AML-193 (cell line): ENCODE measurements around the gene ALKBH6.
A peak's percentile ranks its signal among the peaks of the same experiment; 100 is the strongest.

Source experiments
- DNase-seq, 2 experiments: peaks; one replicate each; lab custom pipeline; 2025; lab: John Stamatoyannopoulos, UW

Gene ALKBH6

DNA sequence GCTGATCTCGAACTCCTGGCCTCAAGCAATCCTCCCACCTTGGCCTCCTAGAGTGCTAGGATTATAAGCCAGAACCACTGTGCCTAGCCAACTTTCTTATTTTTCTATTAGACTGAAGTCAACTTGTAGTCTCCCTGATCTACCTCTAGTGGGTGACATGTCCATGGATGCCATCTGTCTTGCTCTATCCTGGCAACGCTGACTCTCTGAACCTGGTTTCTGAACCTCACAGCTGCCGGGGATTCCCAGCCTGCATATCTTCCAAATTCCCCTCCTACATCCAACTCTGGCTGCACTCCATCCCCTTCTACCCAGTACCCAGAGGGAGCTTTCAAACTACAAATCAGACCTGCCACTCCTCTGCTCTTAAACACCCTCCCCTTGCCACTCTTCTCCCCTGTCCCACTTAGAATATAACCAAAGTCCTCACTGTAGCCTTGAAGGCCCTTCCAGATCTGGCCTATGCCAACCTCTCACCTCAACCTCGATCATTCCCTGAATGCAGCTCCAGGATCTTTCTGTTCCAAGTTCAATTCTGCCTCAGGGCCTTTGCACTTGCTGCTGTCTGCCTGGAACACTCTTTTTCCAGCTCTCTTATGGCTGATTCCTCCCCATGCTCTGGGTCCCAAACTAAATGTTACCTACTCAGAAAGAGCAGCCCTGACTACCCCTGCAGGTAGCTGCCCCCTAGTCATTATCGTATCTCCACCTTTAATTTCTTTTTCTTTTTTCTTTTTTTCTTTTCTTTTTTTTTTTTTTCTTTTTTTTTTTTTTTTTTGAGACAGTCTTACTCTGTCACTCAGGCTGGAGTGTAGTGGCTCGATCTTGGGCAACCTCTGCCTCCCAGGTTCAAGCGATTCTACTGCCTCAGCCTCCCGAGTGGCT lies 16.5 kb upstream of the ALKBH6 start:
- no peak for DNase-seq

DNA sequence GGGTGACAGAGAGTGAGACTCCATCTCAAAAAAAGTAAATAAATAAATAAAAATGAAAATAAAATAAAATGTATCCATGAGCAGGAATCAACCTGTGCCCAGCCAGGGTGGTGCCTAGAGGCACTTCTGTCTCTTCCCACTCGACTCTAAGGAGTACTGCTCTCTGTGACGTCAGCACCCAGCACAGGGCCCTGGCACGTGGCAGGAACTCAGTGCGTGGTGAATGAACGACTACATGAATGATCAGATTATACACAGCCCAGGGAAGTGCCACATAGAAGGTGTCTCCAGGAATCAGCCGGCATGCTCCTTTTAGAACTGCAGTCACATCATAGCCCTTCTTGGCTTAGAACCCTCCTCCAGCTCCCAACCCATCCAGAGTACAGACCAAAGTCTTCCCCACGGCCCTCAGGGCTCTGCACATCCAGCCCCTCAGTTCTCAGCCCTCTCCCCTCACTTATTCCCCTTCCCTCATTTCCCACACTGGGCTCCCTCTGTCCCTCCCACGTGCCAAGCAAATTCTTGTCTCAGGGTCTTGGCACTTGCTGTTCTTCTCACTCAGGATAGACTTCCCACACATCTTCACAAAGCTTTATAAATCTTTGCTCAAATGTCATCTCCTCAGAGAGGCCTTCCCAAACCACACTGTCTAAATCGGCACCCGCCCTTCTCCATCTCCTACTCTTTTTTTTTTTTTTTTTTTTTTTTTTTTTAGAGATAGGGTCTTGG lies 14.5 kb upstream of the ALKBH6 start:
- DNase-seq = no peak

DNA sequence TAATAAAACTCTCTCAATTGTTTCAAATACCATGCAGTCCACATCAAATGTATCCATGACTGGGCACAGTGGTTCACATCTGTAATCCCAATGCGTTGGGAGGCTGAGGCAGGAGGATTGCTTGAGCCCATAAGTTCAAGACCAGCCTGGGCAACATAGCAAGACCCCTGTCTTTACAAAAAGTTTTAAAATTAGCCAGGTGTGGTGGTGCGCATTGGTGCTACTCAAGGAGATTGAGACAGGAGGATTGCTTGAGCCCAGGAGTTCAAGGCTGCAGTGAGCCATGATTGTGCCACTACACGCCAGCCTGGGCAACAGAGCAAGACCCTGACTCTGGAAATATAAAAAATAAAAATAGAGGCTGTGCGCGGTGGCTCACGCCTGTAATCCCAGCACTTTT lies 13.7 kb upstream of the ALKBH6 start:
- no peak for DNase-seq

DNA sequence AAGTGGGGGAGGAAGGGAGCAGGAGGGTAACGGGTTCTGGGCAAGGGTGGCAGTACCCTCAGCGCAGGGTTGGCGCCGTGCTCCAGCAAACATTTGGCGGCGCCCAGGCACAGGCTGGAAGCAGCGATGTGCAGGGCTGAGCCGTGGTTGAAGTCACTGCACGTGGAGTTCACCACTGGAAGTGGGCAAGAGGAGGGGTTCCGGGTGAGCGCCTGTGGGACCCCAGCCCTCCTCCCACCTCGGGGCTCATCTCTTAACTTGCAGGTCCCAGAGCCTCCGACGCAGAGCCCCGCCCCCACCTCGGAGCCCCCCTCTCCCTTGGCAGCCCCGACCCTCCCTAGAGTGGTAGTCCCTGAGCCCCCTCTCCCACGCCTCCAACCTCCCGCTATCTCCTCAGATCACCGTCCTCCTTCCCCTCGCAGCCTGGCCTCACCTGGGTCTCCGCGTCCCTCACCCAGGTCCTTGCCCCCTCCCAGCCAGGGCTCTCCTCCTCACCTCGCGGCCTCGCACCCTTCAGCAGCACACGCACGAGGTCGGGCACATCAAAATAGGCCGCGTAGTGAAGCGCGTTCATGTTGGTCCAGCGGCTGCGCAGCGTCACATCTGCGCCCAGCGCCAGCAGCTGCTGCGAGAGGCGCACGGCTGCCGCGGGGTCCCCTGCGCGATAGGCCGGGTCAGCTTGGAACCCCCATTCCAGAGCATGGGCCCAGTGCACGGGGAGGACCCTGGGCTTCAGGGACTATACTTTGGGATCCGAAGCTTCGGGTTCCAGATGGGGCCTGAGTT lies 12.3 kb upstream of the ALKBH6 start:
- DNase-seq = no peak

DNA sequence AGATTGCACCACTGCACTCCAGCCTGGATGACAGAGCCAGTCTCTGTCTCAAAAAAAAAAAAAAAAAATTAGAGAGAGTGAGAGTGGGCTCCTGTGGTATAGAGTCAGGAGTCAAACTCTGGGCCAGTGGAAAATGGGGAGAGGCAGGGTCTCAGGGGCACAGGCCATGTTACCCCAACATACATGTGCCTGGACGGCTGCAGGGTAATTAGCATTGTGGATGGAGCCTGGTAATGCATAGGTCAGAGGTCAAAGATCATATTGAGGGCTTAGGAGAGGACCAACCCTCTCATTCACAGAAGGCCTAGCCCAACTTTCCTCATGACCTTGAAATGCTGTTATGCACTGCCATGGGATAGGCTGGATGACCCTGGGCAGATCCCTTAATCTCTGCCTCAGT lies 11.5 kb upstream of the ALKBH6 start:
- DNase-seq = no peak

DNA sequence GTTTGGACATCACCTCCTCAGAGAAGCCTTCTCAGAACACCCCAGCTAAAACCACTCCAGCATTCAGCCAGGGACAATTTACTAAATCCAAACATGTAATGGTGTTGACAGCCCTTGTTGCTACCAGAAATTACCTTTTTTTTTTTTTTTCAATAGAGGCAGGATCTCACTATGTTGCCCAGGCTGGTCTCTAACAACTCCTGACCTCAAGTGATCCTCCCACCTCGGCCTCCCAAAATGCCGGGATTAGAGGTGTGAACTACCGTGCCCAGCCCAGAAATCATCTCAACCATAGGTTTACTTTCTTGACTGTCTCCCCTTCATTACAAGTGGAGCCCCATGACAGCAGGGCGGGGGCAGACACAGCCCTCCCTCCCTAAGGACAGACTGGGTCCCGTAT lies 9.4 kb upstream of the ALKBH6 start:
- DNase-seq = no peak

DNA sequence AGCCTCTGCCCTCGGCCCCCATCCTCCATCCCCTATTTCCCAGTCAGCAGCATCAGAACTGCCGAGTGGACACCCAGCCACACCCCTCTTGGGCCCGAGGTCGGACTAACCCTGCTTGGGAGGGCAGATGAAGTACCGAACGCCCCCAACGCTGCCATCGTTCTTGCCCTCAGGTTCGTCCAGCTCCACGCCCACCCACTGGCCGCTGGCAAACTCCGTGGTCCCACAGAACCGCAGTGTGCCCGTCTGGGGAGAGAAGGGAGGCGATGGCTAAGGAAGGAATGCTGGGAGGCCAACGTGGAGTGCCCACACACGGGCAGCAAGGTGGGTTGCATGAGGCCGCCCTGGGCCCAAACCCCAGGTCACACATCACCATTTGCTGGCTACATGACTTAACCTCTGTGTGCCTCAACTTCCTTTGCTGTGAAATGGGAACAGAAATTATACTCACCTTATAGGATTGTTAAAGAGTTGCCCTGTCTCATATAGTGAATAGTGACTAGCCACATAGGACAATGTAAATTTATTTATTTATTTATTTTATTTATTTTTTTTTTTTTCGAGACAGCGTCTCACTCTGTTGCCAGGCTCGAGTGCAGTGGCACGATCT lies 5.2 kb upstream of the ALKBH6 start:
- no peak for DNase-seq

DNA sequence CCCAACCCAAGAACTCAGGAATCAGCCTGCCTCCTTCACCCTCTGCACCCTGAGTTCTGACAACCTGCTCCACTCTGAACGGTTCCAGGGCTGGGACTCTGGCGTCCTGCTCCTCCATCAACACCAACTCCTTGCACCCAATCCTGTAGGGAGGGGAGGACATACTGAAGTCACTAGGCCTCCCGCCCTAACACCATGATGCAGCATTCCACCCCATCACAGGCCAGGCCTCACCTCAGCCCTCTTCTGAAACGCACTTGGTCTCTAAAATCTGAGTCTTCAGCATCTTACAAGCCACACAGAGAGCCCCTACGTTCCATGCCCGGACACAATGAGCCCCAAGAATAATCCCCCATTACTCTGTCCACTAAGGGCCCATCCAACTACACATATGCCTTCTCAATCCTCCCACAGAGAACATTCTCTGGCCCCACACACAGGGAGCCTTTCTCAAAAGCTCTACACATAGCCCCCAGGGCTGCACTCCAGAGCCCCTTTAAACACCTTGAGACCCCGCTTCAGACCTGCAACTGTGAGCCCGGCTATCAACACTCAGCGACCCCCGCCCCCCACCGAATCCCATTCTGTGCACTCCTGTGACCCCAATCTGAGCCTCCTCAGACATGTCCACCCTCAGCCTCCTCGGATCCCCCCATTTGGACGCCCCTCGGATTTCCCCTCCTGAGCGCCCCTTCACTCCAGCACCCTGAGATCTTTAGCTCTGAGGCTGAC lies 567 bp downstream of the ALKBH6 start:
- no peak for DNase-seq

DNA sequence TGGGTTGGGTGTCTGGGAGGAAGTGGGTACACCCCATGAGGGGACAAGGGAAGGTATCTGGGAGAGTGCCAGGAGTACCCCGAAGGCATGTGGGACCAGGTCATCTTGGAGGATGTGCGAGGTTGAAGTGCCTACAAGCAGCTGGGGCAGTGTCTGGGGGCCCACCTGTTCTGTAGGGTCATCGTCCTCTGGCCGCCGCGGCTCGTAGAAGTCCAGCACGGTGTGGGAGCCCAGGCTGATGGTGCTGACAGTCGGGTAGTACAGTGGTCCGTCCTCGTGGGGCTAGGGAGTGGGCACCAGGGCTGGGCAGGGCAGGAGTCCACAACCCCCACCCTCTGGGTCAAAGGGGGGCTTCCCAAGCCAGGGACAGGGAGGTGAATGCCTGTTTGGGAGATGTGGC lies 3.6 kb downstream of the ALKBH6 start:
- no peak for DNase-seq

DNA sequence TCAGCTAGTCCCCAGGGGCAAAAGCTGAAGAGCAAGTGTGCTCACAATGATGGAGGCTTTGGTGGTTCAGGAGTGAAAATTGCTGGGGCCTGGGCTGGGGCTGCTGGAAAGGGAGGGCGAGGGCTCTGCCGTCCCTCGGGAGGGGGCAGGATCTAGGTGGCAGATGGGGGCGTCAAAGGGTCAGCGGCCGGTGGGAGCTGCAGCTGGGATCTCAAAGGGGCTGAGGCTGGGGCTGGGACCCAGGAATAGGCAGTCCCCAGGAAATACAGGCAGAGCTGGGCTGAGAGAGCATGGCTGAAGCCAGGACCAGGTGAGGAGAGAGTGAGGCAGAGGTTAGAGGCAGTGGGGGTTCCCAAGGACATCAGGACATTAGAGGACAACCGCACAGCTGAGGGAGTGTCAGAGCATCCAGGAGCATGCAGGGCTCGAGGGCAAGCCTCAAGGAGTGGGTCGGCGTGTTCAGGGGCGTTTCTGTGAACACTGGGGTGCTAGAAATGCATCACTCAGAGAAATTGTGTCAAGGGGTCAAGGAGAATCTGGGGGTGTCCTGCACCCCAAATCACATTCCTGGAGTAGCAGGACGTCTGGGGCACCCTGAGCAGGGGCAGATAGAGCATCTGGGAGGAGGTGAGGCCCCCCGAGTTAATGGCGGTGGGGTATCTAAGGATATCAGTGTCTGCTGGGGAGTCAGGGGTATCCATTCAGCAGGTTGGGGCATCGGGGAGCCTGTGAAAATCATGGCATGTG lies 4.2 kb downstream of the ALKBH6 start:
- DNase-seq = no peak

DNA sequence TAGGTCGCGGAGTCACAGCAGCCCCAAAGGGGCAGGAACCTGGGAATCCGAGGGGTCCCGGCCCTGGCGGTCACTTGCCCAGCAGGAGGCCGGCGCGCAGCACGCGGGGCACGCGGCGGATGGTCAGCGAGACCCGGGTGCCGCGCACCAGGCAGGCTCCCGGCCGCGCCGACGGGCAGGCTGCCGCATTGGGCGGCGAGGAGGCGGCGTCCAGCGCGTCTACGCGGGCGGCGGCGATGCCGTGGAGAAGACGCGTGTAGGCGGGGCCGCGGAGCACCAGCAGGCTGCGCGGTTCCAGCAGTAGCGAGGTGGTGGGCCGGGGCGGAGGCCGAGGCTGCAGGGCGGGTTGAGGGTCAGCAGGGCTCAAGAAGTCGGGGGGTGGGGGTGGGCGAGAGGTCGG lies 4.8 kb downstream of the ALKBH6 start:
- no peak for DNase-seq

DNA sequence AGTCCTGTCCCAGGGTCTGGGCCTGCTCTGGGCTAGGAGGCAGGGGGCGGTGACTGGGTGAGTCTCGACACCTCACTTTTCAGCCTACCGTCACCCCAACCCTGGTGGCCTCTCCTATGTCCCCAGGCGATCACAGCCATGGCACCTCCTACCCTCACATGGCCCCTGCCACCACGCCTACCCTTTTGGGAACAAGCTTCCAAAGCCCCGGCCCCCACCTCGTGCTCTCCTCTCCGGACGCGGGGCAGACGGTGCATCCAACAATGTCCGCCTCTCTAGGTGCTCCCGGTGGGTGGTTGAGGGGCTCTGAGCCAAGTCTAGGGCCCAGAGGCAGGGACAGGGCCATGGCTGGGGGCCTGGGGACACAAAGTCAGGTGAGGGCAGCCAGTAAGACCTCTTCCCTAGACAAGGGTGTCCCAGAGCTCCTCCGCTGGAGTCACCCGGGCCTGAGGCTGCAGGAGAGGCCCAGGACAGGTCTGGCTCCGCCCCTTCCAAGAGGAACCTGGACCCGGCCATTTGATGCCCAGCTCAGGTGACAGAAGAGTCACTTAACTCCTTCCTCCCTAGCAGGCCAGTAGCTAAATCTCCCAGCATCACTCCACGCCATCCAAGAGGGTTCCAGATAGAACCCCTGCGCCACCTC lies 5.6 kb downstream of the ALKBH6 start, which contains the start of gene SYNE4:
Gene SYNE4, minus strand, starts transcription at position 478 of the 643 bp plus-strand sequence. Its CDS starts 132 bp downstream, at position 346.
- no peak for DNase-seq

DNA sequence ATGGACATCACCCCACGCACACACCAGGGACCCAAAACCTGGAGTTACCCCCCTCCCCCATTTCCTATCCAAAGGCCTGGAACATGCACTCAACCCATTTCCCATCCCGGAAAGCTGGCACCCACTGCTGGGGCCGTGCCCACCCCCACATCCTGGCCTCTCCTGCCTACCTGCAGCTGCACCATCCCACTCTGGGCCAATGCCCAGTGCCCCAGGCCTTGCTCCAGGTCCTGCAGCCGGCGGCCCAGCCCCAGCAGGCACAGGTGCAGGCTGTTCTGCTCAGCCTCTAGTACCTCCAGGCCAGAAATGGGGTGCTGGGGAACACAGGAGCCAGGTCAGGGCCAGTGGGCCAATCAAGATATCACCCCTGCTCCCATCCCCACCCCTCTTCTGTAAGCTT lies 7.1 kb downstream of the ALKBH6 start:
- DNase-seq = no peak

DNA sequence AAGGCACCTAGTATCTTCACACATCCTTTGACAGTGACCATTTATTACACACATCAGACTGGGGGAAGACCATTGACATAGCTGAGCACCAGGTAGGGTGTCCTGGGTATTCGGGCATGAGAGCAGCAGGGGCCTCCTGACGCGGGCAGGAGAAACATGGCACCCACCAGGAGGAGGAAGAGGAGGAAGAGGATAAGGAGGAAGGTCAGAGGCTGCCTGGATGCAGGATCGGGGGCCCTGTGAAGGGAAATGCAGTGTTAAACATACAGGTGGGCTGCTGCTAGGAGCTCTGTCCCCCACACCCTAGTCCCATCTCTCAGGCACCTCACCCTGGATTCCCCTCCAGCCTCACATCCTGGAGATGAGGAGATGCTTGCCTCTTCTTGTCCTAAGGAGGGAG lies 10.7 kb downstream of the ALKBH6 start:
- DNase-seq = no peak

DNA sequence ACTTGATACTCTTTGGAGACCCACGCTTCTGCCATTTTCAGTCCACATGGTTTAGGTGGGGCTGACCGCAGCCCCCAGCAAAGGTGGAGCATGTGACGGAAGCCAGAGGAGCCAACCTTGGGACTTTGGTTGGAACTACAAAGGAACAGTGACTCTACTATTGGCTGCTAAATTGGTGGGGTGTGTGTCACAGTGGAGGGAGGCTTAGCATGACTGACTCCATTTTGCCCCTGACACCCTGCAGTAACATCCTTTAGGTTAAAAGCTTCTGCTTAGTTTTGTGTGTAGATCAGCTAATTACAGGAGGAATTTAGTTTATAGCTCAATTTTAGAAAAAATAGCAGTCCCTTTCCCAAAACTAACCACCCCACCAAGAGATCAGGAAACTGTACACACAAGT lies 12.4 kb downstream of the ALKBH6 start:
- no peak for DNase-seq

DNA sequence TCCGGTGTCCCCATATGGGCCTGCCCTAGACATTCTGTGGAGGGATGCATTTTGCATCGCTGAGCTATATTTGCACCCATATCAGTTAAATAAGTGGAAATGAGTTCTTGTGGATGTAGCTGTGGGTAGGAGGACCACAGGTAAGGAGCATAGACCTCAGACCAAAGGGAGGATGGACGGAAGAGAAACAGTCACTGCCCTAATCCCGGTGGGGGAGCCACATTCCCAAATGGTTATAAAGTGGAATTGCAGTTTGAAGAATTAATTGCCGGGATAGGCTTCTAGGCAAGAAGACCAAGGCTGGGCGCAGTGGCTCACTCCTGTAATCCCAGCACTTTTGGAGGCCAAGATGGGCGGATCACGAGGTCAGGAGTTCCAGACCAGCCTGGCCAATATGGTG lies 17.2 kb downstream of the ALKBH6 start:
- DNase-seq = no peak

DNA sequence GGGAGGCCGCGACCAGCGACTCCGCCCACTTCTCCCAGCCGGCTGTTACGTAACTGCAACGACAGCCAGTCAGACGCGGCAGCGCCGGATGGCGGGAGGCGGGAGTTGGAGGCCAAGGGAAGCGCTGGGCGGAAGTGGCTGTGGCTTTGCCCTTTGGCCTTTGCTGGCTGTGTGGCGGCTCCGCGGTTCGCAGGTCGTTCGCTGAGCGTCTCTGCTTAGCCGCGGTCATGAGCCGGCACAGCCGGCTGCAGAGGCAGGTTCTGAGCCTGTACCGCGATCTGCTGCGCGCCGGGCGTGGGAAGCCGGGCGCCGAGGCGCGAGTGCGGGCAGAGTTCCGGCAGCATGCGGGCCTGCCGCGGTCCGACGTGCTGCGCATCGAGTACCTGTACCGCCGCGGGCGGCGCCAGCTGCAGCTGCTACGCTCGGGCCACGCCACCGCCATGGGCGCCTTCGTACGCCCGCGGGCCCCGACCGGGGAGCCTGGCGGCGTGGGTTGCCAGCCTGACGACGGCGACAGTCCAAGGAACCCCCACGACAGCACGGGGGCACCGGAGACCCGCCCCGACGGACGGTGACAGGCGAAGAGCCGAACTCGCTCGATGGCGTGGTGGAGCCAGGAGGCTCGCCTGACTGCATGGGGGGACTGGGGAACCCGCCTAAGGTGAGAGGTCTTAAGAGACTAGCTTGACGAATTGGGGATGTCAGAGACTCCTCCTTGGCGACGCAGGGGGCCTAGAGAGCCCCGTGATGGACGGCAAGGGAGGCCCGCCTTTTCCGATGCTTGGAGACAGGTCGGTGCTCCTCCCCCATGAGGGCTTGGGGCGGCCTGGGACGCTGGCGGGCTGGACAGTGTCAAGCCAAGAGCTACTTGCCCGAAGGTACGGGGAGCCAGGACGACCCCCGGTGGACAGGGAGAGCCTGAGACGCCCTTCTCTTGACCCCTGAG lies 18.7 kb downstream of the ALKBH6 start, which contains the start of gene SDHAF1:
Gene SDHAF1, plus strand, starts transcription at position 141 of the 946 bp plus-strand sequence. Its CDS starts 87 bp downstream, at position 228.
- peak; percentile 94 to 96 for DNase-seq

DNA sequence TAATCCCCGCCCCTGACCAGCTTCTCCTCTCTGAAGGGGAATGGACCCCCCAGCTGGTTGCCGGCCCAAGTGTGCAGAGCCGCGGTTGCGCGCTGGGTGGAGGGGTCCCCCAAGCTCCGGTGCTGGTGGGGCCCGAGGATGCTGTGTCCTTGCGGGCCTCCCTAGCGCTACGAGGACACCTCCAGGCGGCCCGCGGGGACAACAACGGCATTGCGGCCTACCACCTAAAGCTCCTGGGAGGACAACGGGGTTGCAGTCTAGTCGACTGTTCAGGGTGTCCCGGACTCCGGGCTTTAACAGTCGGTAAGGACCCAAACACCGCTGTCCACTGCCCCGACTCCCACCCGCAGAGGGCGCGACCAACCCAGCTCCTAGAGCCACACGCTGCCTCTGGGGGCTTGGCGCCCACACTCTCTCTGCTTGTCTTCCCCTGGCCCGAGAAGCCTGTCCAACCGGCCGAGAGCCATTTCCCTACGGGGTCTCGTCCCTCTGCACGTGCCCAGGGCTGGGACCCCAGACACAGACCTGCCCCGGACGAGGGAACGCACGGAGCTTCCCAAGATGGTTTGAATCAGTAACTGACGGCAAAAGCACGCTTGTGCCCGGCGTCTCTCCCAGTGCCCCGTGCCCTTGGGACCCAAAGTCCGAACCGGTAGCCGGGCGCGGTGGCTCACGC lies 20.0 kb downstream of the ALKBH6 start:
- no peak for DNase-seq
